K562 (cell line): ENCODE data around the gene EGFL6. TPM values are rescaled to one million over a fixed set of nuclear protein-coding genes. Genes with fewer than 3 reads are reported as not detected.
A peak's percentile ranks its signal among the peaks of the same experiment; 100 is the strongest.

Experiments used
- ATAC-seq: fragments of 200-7000 bp; cut with Tn5 transposase; 3 replicates; pipeline ENCODE4 v1.9.1; 2020; ENCODE audit warnings: moderate library complexity
- BruUV-seq: library from RNA; stranded (reverse); fragments of 400-500 nt; replicated peaks from 2 replicates; lab custom pipeline; 2021; lab: Mats Ljungman, UMichigan
- CTCF ChIA-PET: fragments of 300-600 bp; formaldehyde crosslinking; extraction: SDS; loops from one replicate; lab custom pipeline; 2021; ENCODE audit warnings: low intra/inter-chr PET ratio; lab: Yijun Ruan, JAX
- POLR2A ChIA-PET: fragments of 300-600, 350-650 bp; sonication (Branson Sonifier 250); formaldehyde crosslinking; extraction: SDS; loops from one replicate; lab custom pipeline; 2021; ENCODE audit warnings: antibody characterized with exemption, inconsistent platforms; lab: Yijun Ruan, JAX
- DNase-seq, 4 experiments: peaks; one replicate each; pipeline versions ENCODE4 v3.0.0 to v3.0.0-alpha.2; 2011 to 2018; ENCODE audit warnings: low spot score in 3 of 4, mixed read lengths in 3 of 4; ENCODE audit errors: extremely low read depth in 1 of 4
- FAIRE-seq: peaks from 2 replicates; lab custom pipeline; 2011; peaks lifted over from hg19 to GRCh38; lab: Jason Lieb, UNC
- H2AFZ ChIP-seq: 2 replicates; pipeline ENCODE4 v1.6.0; 2011; ENCODE audit warnings: low read depth, low read length, control low read depth, inconsistent platforms
- H3K27ac ChIP-seq: fragments of 200-600 bp; 3 replicates; pipeline ENCODE4 v1.8.0; 2011; ENCODE audit warnings: low read depth, mild to moderate bottlenecking, control low read depth, inconsistent platforms, low read length, moderate library complexity, mixed read lengths; ENCODE audit errors: extremely low read depth
- H3K27me3 ChIP-seq, 2 experiments: fragments of 300-600 bp in 1 of 2; 2 replicates in 1 of 2; 3 replicates in 1 of 2; pipeline versions ENCODE4 v1.6.0 to v1.8.0; 2011; ENCODE audit warnings: inconsistent platforms in 2 of 2, low read length in 2 of 2, mild to moderate bottlenecking in 1 of 2, mixed read lengths in 1 of 2, moderate library complexity in 1 of 2; ENCODE audit not compliant: control insufficient read depth in 2 of 2, insufficient read depth in 2 of 2
- H3K36me3 ChIP-seq: fragments of 300-600 bp; 3 replicates; pipeline ENCODE4 v1.8.0; 2011; ENCODE audit warnings: mild to moderate bottlenecking, low read length, inconsistent platforms; ENCODE audit not compliant: control insufficient read depth, insufficient read depth
- H3K4me1 ChIP-seq, 2 experiments: fragments of 200-600 bp in 1 of 2; replicated peaks in 1 of 2; 2 replicates in 1 of 2; 3 replicates in 1 of 2; pipeline versions ENCODE4 v1.5.1 to v1.8.0; 2011; ENCODE audit warnings: inconsistent platforms in 2 of 2, low read length in 2 of 2, mild to moderate bottlenecking in 1 of 2, mixed read lengths in 1 of 2, moderate library complexity in 1 of 2; ENCODE audit not compliant: control insufficient read depth in 2 of 2, insufficient read depth in 2 of 2
- H3K4me2 ChIP-seq: 2 replicates; pipeline ENCODE4 v1.6.1; 2011; ENCODE audit warnings: low read length, control low read depth, inconsistent platforms, mixed read lengths; ENCODE audit not compliant: insufficient read depth
- H3K4me3 ChIP-seq: fragments of 200-600 bp; sonication (generic), shearing (Covaris generic); 2 replicates; pipeline ENCODE4 v1.5.1; 2016; ENCODE audit warnings: control low read depth, inconsistent platforms
- H3K79me2 ChIP-seq: fragments of 200-600 bp; 3 replicates; pipeline ENCODE4 v1.8.0; 2011; ENCODE audit warnings: low read length, inconsistent platforms; ENCODE audit not compliant: control insufficient read depth, insufficient read depth
- H3K9ac ChIP-seq, 2 experiments: 2 replicates each; pipeline versions ENCODE4 v1.6.0 to v1.6.1; 2011; ENCODE audit warnings: low read depth in 2 of 2, low read length in 2 of 2, control low read depth in 1 of 2, inconsistent platforms in 1 of 2, mild to moderate bottlenecking in 1 of 2, mixed read lengths in 1 of 2; ENCODE audit not compliant: insufficient read depth in 1 of 2
- H3K9me1 ChIP-seq: one replicate; pipeline ENCODE4 v1.6.0; 2011; ENCODE audit warnings: inconsistent platforms, mild to moderate bottlenecking, low read length, moderate library complexity; ENCODE audit not compliant: control insufficient read depth, insufficient read depth
- H3K9me3 ChIP-seq: replicated peaks from 2 replicates; pipeline ENCODE4 v1.5.1; 2011; ENCODE audit warnings: low read depth, low read length, inconsistent platforms; ENCODE audit not compliant: control insufficient read depth, insufficient read depth
- H4K20me1 ChIP-seq: replicated peaks from 2 replicates; pipeline ENCODE4 v1.6.1; 2011; ENCODE audit warnings: low read length, inconsistent platforms, mixed read lengths; ENCODE audit not compliant: control insufficient read depth, insufficient read depth
- ARID2 ChIP-seq: fragments of 450-650 bp; IDR thresholded peaks from 2 replicates; pipeline ENCODE4 v1.6.1; 2017; ENCODE audit warnings: antibody characterized with exemption, mild to moderate bottlenecking
- NR2C1 ChIP-seq, 2 experiments: fragments of 450-650 bp; IDR thresholded peaks; 2 replicates each; pipeline ENCODE4 v1.6.1; 2017; ENCODE audit warnings: mild to moderate bottlenecking in 2 of 2, antibody characterized with exemption in 1 of 2, inconsistent platforms in 1 of 2, missing compliant biosample characterization in 1 of 2, missing genetic modification characterization in 1 of 2
- RAD21 ChIP-seq, 2 experiments: fragments of 250-450 bp in 1 of 2; fragments of 450-650 bp in 1 of 2; sonication (Bioruptor Pico) in 1 of 2; formaldehyde crosslinking in 1 of 2; IDR thresholded peaks in 1 of 2; conservative IDR thresholded peaks in 1 of 2; 2 replicates each; pipeline versions ENCODE4 v1.4.0 to v1.8.0; 2020 to 2022; ENCODE audit warnings: mild to moderate bottlenecking in 2 of 2, moderate library complexity in 1 of 2
- STAT6 ChIP-seq: sonication (generic); formaldehyde crosslinking; IDR thresholded peaks from 2 replicates; pipeline ENCODE4 v1.8.1; 2023; ENCODE audit warnings: mild to moderate bottlenecking, missing genetic modification reagents
- ZMIZ1 ChIP-seq, 2 experiments: fragments of 150-350 bp in 1 of 2; IDR thresholded peaks; 2 replicates each; pipeline ENCODE4 v1.6.1; 2012 to 2016; ENCODE audit warnings: low read depth in 2 of 2, low read length in 2 of 2, mild to moderate bottlenecking in 1 of 2, moderate library complexity in 1 of 2
- ZSCAN32 ChIP-seq: fragments of 450-650 bp; formaldehyde crosslinking; IDR thresholded peaks from 2 replicates; pipeline ENCODE4 v1.4.0; 2020; ENCODE audit warnings: mild to moderate bottlenecking, moderate library complexity
- WGBS: fragments of 100-300 bp; shearing (Covaris generic); methylation state at CpG from one replicate; pipeline ENCODE4 v1.1.6; 2016; ENCODE audit warnings: low coverage, mixed read lengths; ENCODE audit not compliant: insufficient coverage; ENCODE audit errors: missing lambda C conversion rate; 5-methylcytosine and 5-hydroxymethylcytosine counted together
- in situ Hi-C: fragments of 300-500 bp; cut with MboI; formaldehyde crosslinking; loops from 4 replicates; pipeline ENCODE4 v1.15.0; 2018; ENCODE audit warnings: inconsistent platforms, mixed read lengths
- intact Hi-C: fragments of 100-400 bp; cut with micrococcal nuclease; formaldehyde crosslinking; loops from 2 replicates; pipeline ENCODE4 v1.14.2; 2022
- polyA plus RNA-seq, 8 experiments: library from polyadenylated mRNA; depleted of rRNA in 4 of 8; stranded (reverse) in 5 of 8; unstranded in 3 of 8; fragments of >200 nt; fragmentation: Nextera tagmentation in 2 of 8; fragmentation: Illumina TruSeq in 1 of 8; extraction: Ambion mirVana in 2 of 8; extraction: Trizol in 1 of 8; gene quantifications; 2 replicates each; pipeline versions ENCODE4 v1.2.1 to v1.2.3, GENCODE V29; 2011 to 2014; ENCODE audit warnings: inconsistent platforms in 1 of 8, missing spikeins in 1 of 8
- total RNA-seq, 7 experiments: library from RNA; depleted of rRNA in 6 of 7; stranded (reverse); fragments of >200 nt in 6 of 7; fragmentation: Illumina TruSeq in 2 of 7; extraction: Trizol in 2 of 7; gene quantifications; 2 replicates each; pipeline versions ENCODE4 v1.2.1 to v1.2.3, GENCODE V29; 2011 to 2021; ENCODE audit warnings: low replicate concordance in 1 of 7

Gene EGFL6
- total and polyA plus RNA-seq, 9 of the 15 experiments (the other 6 are each of a cell fraction or from before 2014, with no cell fraction given): 0.01 TPM; not detected in 8

GRCh38 chrX:13658602-13659001 lies 89.2 kb downstream of the EGFL6 start:
- in situ Hi-C loops: loop anchor here (25.0 kb wide), 1 partner anchor 696 kb away; no protein-coding TSS in a partner anchor
- 0% methylated on average over 2 of the region's 2 CpGs for WGBS
- no TSS peak for BruUV-seq
- Histone ChIP-seq H4K20me1 (no peaks in the 10 kb centered on the region), H3K27me3 (no peaks in the 10 kb centered on the region), H3K4me1 (peaks cover 0 to 3% of the 10 kb centered on the region in 2 experiments; a peak in 2 of 5 replicates), H2AFZ (peak overlapping the region; percentile 22; the same call in 1 of the 2 replicates), H3K4me3 (no peak overlapping the region), H3K79me2 (peaks cover 15% of the 10 kb centered on the region), H3K9me1 (no peaks in the 10 kb centered on the region), H3K4me2 (no peak overlapping the region), H3K36me3 (peaks cover 11% of the 10 kb centered on the region; the same call in 2 of the 3 replicates), H3K9ac (no peak overlapping the region), H3K27ac (no peak overlapping the region), H3K9me3 (no peaks in the 10 kb centered on the region)
- intact Hi-C loops: loop anchor here (1.0 to 2.0 kb wide), 3 partner anchors 32 to 374 kb away; no protein-coding TSS in a partner anchor
- POLR2A ChIA-PET: interaction anchor here (1.0 kb wide), 1 partner anchor 11 kb away, joined by 6 read pairs; no protein-coding TSS in a partner anchor
- FAIRE-seq (peak; percentile 49), ATAC-seq (peak; percentile 76), DNase-seq (peak; percentile 12 to 58 (median 22))
- CTCF ChIA-PET: interaction anchor here (1.5 to 2.3 kb wide), 2 partner anchors 90 to 374 kb away, joined by 6 to 19 read pairs; no protein-coding TSS in a partner anchor
- TF ChIP-seq ZSCAN32 (CRISPR knock-in tag): no peak
- no peak for TF ChIP-seq ZMIZ1 (IDR thresholded peaks at IDR 0.05; ENCODE audit: low read depth in 2 of 2, low read length in 2 of 2)
- peak; percentile 81 to 88 for TF ChIP-seq RAD21 (CRISPR knock-in tag; conservative IDR thresholded peaks at IDR 0.05 in 1 of 2, IDR thresholded peaks at IDR 0.05 in 1 of 2)
- TF ChIP-seq ARID2: 0 out of 2 replicates have a peak, but pooled peaks have one; percentile 11
- no peak for TF ChIP-seq STAT6
- no peak for TF ChIP-seq NR2C1 (IDR thresholded peaks at IDR 0.05)
- TF ChIP-seq NR2C1 (tag; IDR thresholded peaks at IDR 0.05): no peak
